HT1080 (cell line): ENCODE data around the gene CDYL2. TPM values are rescaled to one million over a fixed set of nuclear protein-coding genes. Genes with fewer than 3 reads are reported as not detected.
A peak's percentile ranks its signal among the peaks of the same experiment; 100 is the strongest.
"Not testable (repeated sequence)": the region's sequence is repeated elsewhere in the genome, so short reads cannot be mapped to it uniquely, and the experiment has no call there.

Experiments
- DNase-seq: peaks from one replicate; pipeline ENCODE4 v3.0.0-alpha.2; 2015; ENCODE audit warnings: low read depth
- total RNA-seq: library from RNA; depleted of rRNA; stranded (reverse); fragments of >200 nt; shearing (Covaris generic); gene quantifications from 2 replicates; pipeline ENCODE4 v1.2.3, GENCODE V29; 2014

CDYL2 gene
- total RNA-seq, 1 experiment from 2014 or later = 10.3 TPM

DNA sequence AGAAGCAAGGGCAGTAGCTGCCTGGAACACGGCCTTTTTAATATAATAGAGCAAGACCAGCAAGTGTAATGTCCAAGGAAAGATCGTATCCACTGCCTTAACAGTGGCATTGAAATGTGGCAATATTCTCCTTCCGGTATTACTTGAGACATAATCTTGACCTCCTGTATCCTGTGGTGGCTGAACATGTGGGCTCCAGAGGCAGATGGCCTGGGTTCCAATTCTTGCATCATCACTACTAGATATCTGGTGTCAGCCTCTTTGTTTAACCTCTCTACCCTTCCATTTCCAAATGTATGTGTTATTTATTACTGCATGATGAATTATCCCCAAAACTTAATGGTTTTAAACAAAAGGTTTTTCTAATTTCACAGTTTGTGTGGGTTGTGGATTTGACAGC, 3.5 kb upstream of the CDYL2 start:
- DNase-seq = no peak

DNA sequence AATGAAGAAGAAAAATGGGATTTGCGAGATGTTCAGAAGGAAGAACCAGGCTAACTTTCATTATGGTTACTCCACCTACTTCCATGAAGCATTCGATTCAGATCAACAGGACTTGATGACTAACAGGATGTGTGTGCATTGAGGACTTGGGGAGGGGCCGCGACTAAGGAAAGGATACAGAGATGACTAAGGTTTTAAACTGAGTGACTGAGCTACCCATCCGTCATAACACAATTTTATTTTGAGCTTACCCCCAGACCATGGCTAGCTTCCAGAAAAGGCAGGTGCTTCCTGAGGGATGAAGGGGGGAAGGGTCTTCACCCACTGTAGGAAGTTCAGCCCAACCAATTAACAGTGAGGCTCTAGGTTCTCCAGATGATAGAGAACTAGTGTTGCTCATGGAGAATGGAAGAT, 2.5 kb upstream of the CDYL2 start:
- DNase-seq = peak; percentile 96

DNA sequence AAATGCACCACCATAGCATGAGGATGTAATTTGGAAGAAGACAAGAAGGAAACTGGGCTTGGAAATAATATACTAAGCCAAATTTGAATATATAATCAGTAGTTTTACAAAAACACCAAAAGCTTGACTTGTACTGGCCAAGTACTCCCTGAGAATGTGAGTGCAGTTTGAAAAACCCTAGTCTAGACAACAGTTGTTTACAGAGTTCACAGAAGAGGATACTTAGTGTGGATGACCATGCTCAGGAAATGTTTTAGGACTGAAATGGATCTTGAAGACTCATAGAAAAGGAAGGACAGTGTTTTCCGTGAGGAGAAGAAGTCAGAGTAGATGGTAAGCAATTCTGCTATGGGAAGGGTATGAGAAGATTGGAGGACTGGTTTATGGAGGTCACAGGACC, 1.9 kb upstream of the CDYL2 start:
- no peak for DNase-seq

DNA sequence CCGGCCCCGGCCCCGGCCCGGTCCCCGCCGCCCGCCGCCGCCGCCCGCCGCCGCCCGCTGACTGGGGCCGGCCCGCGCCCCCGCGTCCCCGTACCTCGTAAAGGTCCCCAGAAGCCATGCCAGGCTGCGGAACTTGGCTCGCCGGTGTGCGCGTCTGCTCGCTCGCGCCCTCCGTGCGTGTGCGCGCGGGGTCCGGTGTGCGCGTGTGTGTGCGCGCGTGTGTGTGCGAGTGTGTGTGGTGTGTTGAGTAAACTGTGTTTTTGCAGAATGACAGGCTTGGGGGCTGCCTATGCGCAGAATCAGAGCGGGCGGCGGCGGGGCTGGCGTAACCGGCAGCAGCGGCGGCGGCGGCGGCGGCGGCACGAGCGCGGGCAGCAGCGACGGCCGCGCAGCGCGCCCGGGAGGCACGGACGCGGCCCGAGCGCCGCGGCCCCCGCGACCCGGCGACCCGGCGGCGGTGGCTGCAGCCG, 307 bp downstream of the CDYL2 start:
- DNase-seq = peak; percentile 40

DNA sequence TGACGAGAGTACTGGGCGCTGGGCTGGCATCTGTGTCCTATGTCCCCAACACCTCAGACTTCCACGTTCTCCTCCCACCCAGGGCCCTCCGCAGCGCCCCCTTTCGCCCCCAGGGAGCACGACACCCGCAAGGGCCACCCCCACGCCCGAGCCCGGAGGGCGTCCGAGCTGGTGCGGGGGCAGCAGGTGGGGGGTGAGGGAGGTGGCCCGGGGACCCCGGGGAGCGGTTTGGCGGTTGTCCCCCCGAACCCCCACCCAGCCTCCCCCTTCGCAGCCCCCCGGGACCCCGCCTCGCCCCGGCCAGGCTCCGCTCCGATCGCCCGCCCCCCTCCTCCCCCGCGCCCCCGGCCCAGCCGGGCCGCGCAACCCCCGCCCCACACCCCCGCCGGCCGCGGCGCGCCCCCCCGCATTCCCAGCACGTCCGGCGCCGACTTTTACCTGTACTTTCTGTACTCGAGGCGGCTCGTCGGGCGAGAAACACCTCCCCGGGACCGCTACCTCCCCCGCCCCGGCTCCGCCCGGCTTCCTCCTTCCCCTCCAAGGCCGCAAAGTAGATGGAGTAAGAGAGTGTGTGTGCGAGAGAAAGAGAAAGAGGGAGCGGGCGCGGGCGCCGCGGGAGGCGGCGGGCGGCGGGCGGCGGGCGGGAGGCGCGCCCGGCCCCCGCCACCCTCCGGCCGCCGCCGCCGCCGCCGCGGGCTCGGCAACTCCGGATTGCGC, 901 bp downstream of the CDYL2 start:
- DNase-seq = no peak

DNA sequence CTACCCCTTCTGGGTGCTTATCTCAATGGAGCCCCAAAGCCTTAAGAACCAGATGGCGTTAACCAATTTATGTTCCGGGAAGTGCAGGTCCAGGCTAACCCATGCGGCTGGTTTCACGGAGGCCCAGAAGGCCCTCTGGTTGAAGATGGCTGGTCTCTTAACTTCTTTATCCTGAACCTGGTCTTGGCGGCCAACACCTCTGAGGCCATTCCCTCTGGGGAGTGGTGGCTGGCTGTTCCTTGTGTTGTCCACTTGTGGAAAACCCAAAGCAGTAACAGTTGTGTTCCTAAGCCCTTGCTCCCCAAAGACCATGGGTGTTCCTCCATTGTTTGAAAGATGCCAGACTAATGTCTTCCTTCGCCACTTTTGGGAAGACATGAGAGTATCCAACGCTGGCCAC, 1.5 kb downstream of the CDYL2 start:
- no peak for DNase-seq

DNA sequence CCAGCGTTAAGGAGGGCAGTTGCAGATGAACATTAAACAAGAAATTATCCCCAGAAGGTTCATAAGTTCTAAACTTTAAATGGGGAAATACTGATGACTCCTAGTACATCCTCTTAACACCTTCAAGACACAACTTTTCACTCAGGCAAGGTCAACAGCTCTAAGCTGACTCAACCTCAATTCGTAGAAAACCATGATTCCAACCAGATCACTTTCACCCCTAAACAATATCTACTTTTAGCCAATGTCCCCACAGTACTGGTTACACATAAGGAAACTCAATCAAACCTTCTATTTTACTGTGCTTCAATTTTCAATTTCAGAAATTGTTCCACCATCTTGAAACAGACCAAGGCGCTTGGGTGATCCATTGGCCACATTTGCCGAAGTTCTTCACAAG, 2.3 kb downstream of the CDYL2 start:
- no peak for DNase-seq

DNA sequence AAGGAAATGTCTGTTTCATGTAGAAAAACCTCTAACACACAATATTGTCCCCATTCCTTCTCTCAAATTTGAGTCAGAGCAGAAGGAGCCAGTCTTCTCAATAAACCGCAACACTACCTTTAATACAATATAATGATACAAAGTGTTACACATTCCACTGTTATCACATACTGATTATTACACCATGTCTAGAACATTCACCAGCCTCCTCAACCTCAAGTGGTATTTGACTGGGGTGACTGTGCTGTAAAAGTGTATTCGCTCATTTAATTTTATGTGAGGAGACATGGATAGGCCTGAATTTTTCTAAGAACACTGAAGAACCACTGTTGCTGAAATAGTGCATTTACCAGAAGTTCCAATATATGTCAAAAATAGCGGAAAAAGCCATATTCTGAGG, 10.3 kb downstream of the CDYL2 start:
- no peak for DNase-seq

DNA sequence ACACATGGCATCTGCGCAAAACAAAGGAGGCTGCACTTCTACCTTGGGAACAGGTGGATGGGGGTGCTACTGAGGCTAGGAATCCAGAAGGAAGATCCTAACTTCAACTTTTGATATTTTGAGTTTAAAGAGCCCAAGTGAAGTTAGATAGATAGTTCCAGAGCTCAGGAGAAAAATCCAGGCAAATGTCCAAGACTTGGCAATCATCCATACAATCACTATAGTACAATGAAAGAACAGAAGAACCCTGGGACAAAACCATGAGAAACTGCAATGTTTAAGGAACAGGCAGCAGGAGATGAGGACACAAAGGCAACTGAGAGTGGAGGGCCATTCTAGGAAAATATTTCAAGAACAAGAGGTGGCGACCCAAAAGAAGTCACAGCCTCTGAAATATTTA, 12.4 kb downstream of the CDYL2 start:
- no peak for DNase-seq

DNA sequence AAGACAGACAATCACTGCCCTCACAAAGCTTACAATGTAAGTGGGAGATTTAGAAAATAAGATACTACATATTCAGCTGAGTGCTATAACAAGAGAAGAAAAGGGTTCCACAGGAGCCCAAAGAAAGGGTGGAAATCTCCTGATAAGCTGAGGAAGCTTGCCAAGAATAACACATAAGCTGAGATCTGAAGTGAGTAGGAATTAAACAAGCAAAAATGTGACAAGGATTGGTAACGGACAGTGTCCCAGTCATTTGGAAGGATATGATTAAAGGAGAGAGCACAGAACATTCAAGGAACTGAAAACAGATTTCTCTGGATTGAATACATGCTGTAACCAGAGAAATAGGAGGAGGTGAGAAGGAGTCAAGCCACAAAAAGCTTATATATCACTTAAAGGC, 13.0 kb downstream of the CDYL2 start:
- no peak for DNase-seq

DNA sequence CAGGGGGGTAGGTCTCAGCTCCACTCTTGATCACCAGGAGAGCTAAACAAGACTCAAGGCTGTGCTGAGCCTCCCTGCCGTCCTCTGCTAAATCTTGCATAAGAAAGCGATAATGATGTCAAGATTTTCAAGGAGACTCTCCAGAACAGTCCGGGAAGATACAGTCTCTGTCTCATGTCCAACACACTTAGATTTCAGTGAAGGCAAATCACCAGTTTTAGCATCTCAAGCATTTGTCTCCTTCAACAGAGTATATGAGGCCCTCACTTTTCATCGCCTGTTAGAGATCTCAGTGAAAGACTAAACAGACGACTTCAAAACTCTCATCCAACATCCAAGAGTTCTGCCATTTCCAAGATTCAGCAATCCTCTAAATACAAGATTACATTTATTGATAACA, 13.6 kb downstream of the CDYL2 start:
- DNase-seq = no peak

DNA sequence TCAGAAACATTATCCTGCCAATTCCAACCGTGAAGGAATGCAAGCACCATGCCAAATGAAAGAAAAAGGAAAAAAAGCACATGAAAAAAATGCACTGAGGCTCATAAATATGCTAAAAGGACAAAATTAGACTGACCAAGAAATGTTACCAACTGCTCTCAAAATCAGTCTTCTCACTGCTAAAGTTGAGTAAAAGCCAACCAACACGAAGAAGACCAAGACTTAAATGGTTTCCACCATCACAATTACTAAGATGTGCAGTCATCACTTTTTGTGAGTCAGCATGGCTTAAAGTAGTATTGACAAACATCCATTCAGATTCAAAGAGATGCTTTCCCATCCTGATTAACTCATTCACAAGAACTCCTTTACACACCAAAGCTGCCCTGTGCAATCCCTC, 16.4 kb downstream of the CDYL2 start:
- no peak for DNase-seq

DNA sequence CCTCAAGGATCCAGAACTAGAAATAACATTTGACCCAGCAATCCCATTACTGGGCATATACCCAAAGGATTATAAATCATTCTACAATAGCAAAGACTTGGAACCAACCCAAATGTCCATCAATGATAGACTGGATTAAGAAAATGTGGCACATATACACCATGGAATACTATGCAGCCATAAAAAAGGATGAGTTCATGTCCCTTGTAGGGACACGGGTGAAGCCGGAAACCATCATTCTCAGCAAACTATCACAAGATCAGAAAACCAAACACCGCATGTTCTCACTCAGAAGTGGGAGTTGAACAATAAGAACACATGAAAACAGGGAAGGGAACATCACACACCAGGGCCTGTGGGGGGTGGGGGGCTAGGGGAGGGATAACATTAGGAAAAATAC, 17.8 kb downstream of the CDYL2 start:
- not testable (repeated sequence) for DNase-seq

DNA sequence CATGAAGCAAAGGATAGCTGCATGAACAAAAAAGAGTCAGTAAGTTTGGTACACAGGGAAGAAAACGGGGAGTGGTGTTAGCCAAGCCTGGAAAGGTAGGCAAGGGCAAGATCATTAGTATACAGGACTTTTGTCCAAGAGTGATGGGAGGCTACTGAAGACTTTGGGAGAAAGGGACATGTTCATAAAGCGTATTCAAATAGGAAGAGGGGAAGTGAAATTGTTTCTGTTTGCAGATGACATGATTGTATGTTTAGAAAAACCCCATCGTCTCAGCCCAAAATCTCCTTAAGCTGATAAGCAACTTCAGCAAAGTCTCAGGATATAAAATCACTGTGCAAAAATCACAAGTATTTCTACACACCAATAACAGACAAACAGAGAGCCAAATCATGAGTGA, 19.4 kb downstream of the CDYL2 start:
- DNase-seq = no peak

DNA sequence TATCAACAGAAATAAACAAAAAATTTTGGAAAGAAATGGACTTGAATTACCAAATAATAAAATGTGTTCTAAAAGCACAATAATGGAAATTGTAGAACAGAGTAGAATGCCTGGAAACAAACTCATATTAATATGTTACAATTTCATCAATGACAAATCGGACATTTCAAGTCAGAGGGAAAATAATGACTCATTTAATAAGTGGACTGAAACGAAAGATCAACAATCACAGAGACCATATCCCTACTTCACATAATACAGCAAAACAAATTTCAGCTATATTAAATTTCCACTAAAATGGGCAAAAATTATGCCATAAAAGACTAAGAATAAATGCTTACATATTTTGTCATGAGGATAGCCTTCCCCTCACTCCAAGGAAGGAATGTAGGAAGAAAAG, 25.7 kb downstream of the CDYL2 start:
- no peak for DNase-seq

DNA sequence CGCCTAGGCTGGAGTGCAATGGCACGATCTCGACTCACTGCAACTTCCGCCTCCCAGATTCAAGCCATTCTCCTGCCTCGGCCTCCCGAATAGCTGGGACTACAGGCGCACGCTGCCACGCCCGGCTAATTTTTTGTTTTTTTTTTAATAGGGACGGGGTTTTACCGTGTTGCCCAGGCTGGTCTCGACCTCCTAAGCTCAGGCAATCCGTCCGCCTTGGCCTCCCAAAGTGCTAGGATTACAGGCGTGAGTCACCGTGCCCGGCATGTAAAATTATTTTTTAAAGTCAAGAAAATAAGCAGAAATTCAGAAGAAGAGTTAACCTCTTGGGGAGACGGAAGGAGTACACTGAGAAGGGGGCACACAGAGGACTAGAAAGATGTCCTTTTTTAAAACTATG, 27.5 kb downstream of the CDYL2 start:
- no peak for DNase-seq

DNA sequence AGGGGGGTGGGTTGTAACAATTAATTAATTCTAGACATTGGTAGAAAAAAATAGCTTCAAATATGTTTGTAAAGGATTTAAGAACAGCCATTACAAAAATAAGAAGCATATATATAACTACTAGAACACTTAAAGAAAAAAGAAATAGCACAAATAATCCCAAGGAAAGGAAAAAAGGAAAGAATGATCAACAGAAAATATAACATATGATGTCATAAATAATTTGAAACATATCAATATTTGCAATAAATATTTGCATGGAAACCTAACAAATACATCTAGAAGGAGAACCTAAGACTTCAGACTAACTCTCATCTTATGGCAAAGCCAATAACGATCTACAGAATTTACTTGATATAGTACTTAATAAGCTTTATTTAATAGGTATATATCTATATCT, 28.9 kb downstream of the CDYL2 start:
- no peak for DNase-seq

DNA sequence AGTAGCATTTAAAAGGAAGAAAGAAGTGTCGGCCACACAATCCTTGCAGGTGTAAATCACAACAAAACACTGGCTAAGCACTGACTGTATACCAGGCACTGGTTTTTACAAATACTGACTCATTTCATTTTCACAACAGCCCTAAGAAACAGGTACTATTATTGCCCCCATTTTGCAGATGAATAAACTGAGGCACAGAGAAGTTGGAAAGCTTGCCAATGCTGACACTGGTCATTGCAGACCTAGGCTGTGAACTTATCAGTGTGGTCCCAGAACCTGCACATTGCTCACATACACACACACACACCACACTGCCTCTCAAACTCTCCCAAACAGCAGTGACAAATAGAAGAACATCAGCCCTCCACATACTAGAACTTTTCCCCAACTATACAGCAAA, 37.6 kb downstream of the CDYL2 start:
- no peak for DNase-seq

DNA sequence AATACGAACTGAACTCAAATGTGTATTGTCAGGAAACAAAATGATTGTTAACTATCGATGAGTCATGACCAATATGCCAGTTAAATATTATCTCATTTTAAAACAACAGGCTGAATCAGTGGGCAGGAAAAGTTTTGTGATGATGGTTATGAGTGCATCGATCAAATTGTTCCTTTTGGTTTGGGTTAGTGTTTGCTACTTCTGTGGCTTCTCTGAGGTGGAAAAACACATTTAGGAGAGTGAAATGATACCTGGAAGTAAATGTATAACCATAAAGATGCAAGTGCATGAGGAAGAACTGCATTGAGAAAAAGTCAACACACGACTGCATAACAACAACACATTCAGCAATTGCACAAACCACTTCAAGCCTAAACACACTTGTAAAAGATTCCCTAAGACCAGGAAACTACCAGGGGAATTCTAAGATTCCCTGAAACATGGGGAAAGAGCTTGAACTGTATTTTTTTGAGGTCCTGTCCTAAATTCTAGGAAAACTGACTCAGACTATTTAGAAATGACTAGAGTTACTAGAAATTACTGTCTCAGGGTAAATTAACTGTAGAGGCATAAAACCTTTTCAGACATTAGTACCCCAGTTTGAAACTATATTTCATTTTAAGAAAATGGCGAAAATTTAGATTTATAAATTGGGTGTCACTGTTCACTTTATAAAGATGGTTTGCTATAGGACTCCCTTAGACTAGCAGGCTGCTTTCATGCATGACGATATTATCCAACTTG, 44.8 kb downstream of the CDYL2 start:
- no peak for DNase-seq

DNA sequence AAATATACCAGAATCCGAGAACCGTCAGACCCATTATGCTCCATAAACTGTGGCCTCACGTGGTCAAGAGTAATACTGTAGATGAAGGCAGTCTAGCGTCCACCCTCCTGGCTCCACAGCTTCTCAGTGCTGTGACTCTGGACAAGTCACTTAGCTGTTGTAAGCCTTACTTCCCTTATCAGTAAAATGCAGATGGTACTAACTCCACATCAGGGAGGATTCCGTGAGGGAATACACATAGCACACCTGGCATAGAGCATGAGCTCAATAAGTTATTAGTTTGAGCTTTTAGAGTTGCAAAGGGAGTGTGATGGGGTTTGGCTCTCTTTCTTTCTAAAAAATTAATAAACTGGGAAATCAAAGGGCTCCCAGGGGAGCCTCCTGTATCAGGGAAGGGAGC, 49.9 kb downstream of the CDYL2 start:
- no peak for DNase-seq

DNA sequence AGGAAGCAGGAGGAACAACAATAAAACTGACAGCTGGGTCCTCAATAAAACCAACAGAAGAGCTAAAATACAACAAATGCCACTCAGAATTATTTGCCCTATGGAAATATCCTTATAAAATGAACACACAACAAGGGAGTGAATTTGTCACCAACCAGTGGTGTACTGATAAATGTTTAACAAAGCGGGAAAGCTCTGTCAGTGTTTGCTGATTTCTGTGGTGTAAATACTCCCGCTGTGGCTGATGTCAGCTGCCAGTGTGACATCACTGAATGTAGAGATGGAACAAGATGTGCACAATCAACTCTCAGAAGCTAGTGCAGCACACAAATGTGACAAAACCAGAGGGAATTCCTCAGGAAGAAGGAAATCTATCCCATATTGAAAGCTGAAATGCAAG, 51.9 kb downstream of the CDYL2 start:
- no peak for DNase-seq

DNA sequence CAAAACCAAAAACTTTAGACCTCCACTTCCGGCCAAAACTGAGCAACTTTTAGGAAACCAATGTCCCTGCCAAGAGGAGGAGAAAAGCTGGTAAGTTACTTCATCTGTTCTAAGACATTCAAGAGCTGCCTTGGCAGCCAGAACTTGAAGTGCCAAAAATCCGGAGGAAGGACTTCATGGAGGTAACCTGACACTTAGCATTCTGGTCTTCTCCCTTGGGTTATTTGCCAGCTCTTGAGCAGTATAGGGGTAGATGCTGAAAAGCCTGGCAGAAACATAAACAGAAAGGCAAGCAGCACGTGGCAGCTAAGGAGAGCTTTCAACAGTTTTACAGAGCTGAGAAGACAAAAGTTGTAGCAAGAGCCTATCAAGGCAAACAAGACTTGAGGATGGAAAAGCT, 53.2 kb downstream of the CDYL2 start:
- DNase-seq = peak; percentile 10

DNA sequence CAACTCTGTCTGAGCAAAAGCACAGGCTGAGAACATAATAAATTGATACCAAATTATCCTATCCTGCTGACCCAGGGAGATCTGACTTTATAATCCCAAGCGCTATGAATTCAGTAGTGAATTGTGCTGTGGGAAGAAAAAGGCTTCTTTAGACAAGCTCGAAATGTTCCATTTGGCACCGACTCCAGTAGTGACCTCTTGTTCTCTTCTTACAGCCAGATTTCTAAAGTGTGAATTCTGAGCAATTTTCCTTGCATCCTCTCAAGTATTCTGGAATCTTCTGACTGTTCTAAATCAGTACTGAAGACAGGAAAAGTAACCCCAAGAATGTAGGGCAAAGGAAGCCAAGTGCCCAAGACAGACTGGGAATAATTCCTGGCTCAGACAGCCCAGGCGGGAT, 58.2 kb downstream of the CDYL2 start:
- no peak for DNase-seq
